Spinal cord (tissue), 10 donors: ENCODE results near the gene PDIK1L. TPM values are rescaled to one million over a fixed set of nuclear protein-coding genes. Genes with fewer than 3 reads are reported as not detected.
A peak's percentile ranks its signal among the peaks of the same experiment; 100 is the strongest.

Experiments used
- DNase-seq, 6 donors: peaks; one replicate each; pipeline versions ENCODE4 v3.0.0 to v3.0.0-alpha.2; 2013 to 2015; ENCODE audit warnings: low spot score in 6 of 6, low read depth in 4 of 6
- H3K27ac ChIP-seq: one replicate; pipeline ENCODE4 v1.5.1; 2013; ENCODE audit warnings: low read depth, low read length, control low read depth
- H3K27me3 ChIP-seq: one replicate; pipeline ENCODE4 v1.6.1; 2013; ENCODE audit warnings: low read length; ENCODE audit not compliant: control insufficient read depth, insufficient read depth
- H3K36me3 ChIP-seq: one replicate; pipeline ENCODE4 v1.6.1; 2013; ENCODE audit warnings: low read length; ENCODE audit not compliant: control insufficient read depth, insufficient read depth
- H3K4me1 ChIP-seq: one replicate; pipeline ENCODE4 v1.6.1; 2013; ENCODE audit warnings: low read length; ENCODE audit not compliant: control insufficient read depth, insufficient read depth
- H3K4me3 ChIP-seq: one replicate; pipeline ENCODE4 v1.5.1; 2013; ENCODE audit warnings: low read depth, low read length, control low read depth
- H3K9me3 ChIP-seq: one replicate; pipeline ENCODE4 v1.6.1; 2013; ENCODE audit warnings: low read length; ENCODE audit not compliant: control insufficient read depth, insufficient read depth
- WGBS: methylation state at CpG from one replicate; pipeline ENCODE4 v1.1.5; 2013; ENCODE audit warnings: missing lambda C conversion rate; ENCODE audit not compliant: insufficient coverage; 5-methylcytosine and 5-hydroxymethylcytosine counted together
- polyA plus RNA-seq, 2 donors: library from polyadenylated mRNA; unstranded; fragments of 120-200 nt; gene quantifications; one replicate each; pipeline ENCODE4 v1.2.1, GENCODE V29; 2013; ENCODE audit not compliant: insufficient read length in 2 of 2
- total RNA-seq, 2 donors: library from RNA; depleted of rRNA in 1 of 2; stranded (reverse); fragments of 120-200 nt in 1 of 2; fragments of >200 nt in 1 of 2; gene quantifications; one replicate each; pipeline versions ENCODE4 v1.2.3 to v1.2.4, GENCODE V29; 2013 to 2014
- donor health status: healthy.

The PDIK1L gene
- total and polyA plus RNA-seq, 4 donors = 15.1 to 28.8 (median 23.2) TPM

- peaks cover 56% of the 10 kb centered on the region for H3K4me1 ChIP-seq
- peaks cover 13% of the 10 kb centered on the region for H3K27me3 ChIP-seq
- no peak overlapping the region for H3K27ac ChIP-seq
- DNase-seq = no peak
- H3K36me3 ChIP-seq = no peaks in the 10 kb centered on the region
- H3K9me3 ChIP-seq = no peaks in the 10 kb centered on the region
- WGBS = 31% methylated on average over 18 of the region's 18 CpGs
- peak overlapping the region; percentile 40 for H3K4me3 ChIP-seq
Measured at GRCh38 chr1:26160527-26161414, 49.1 kb downstream of the PDIK1L start.

- H3K4me3 ChIP-seq = peak overlapping the region; percentile 40
- H3K36me3 ChIP-seq = no peaks in the 10 kb centered on the region
- H3K4me1 ChIP-seq = peaks cover 48% of the 10 kb centered on the region
- peak in 2 of 6 donors; percentile 82 to 83 for DNase-seq
- under 1% methylated on average over 98 of the region's 98 CpGs for WGBS
- H3K27me3 ChIP-seq = peaks cover 4% of the 10 kb centered on the region
- no peaks in the 10 kb centered on the region for H3K9me3 ChIP-seq
- H3K27ac ChIP-seq = no peak overlapping the region
Measured at GRCh38 chr1:26161415-26162219, 50.0 kb downstream of the PDIK1L start.

- H3K36me3 ChIP-seq = no peaks in the 10 kb centered on the region
- no peak for DNase-seq
- peaks cover 4% of the 10 kb centered on the region for H3K27me3 ChIP-seq
- no peak overlapping the region for H3K27ac ChIP-seq
- H3K9me3 ChIP-seq = no peaks in the 10 kb centered on the region
- WGBS = 39% methylated on average over 21 of the region's 21 CpGs
- peak overlapping the region; percentile 35 for H3K4me3 ChIP-seq
- peaks cover 43% of the 10 kb centered on the region for H3K4me1 ChIP-seq
Measured at GRCh38 chr1:26162220-26162709, 50.6 kb downstream of the PDIK1L start.

GRCh38 chr1:26163684-26164035, 52.0 kb downstream of the PDIK1L start:
- Histone ChIP-seq H3K27me3 (peaks cover 4% of the 10 kb centered on the region), H3K4me3 (no peak overlapping the region), H3K9me3 (no peaks in the 10 kb centered on the region), H3K36me3 (no peaks in the 10 kb centered on the region), H3K4me1 (peaks cover 43% of the 10 kb centered on the region), H3K27ac (no peak overlapping the region)
- no peak for DNase-seq
- 72% methylated on average over 4 of the region's 9 CpGs for WGBS

GRCh38 chr1:26164036-26164860, 52.6 kb downstream of the PDIK1L start:
- DNase-seq = peak in 2 of 6 donors; percentile 71 to 72
- Histone ChIP-seq H3K4me3 (peak overlapping the region; percentile 41), H3K27ac (no peak overlapping the region), H3K36me3 (no peaks in the 10 kb centered on the region), H3K4me1 (peaks cover 43% of the 10 kb centered on the region), H3K9me3 (no peaks in the 10 kb centered on the region), H3K27me3 (peaks cover 4% of the 10 kb centered on the region)
- WGBS = 11% methylated on average over 72 of the region's 72 CpGs

GRCh38 chr1:26164861-26165842, 53.5 kb downstream of the PDIK1L start:
- Histone ChIP-seq H3K4me1 (peaks cover 47% of the 10 kb centered on the region), H3K27me3 (peaks cover 4% of the 10 kb centered on the region), H3K4me3 (no peak overlapping the region), H3K9me3 (no peaks in the 10 kb centered on the region), H3K36me3 (no peaks in the 10 kb centered on the region), H3K27ac (no peak overlapping the region)
- no peak for DNase-seq
- 70% methylated on average over 13 of the region's 19 CpGs for WGBS

- WGBS = 91% methylated on average over 3 of the region's 4 CpGs
- H3K4me1 ChIP-seq = peaks cover 51% of the 10 kb centered on the region
Measured at GRCh38 chr1:26166719-26167281, 55.2 kb downstream of the PDIK1L start.

GRCh38 chr1:26168410-26169197, 57.0 kb downstream of the PDIK1L start, which contains the start of gene C1orf232:
C1orf232 (minus strand) TSS chr1:26168963; CDS start chr1:26168499, 464 bp downstream.
- DNase-seq = peak in 2 of 6 donors; percentile 68 to 77
- 33% methylated on average over 4 of the region's 5 CpGs for WGBS
- Histone ChIP-seq H3K27ac (peak within 1 kb of the TSS; percentile 71), H3K4me3 (peak within 1 kb of the TSS; percentile 80), H3K4me1 (peaks cover 47% of the 10 kb centered on the region), H3K9me3 (no peaks in the 10 kb centered on the region), H3K27me3 (no peaks in the 10 kb centered on the region), H3K36me3 (peaks cover 14% of the 10 kb centered on the region)

More at GRCh38 chr1:26166719-26167281, 55.2 kb downstream of the PDIK1L start:
- Histone ChIP-seq H3K4me3 (no peak overlapping the region), H3K9me3 (no peaks in the 10 kb centered on the region), H3K27ac (no peak overlapping the region), H3K27me3 (peaks cover 2% of the 10 kb centered on the region), H3K36me3 (peaks cover 12% of the 10 kb centered on the region)
- DNase-seq = no peak
